ENCODE results near the gene CPNE7.
A peak's percentile ranks its signal among the peaks of the same experiment; 100 is the strongest.

The CPNE7 gene

DNA sequence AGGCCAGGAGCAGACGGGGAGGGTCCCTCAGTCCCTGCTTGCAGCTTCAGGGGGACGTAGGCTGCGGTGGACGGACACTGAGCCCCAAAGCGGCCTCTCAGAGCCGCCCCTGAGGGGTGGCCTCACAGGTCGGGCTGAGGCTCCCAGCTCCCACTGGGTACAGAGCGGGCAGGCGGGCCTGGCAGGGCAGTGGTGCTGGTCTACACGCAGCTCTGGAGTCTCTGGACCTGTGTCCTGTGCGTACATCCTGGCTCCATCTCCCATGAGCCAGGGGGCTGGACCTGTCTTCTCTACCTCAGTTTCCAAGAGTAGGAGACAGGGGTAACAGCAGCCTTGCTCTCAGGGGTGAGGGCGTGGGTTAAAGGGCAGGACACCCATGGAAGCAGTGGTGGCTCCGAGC is 39.6 kb downstream of the CPNE7 start:
- ChIA-PET CTCF (interaction anchor here (0.6 to 2.2 kb wide), 13 partner anchors 8 to 197 kb away, joined by 3 to 11 read pairs (median 3); partner anchors contain the start of gene CPNE7), POLR2A (no interaction called here)
- Histone ChIP-seq H3K4me1 (ENCODE audit: control extremely low read depth in 1 of 4, control insufficient read depth in 4 of 4, insufficient read depth in 4 of 4, low read length in 3 of 4) (peaks cover 0 to 16% (median 10%) of the 10 kb centered on the region in 4 experiments), H3K36me3 (ENCODE audit: control insufficient read depth in 4 of 4, insufficient read depth in 4 of 4, low read length in 3 of 4) (no peaks in the 10 kb centered on the region), H3K27ac (ENCODE audit: insufficient read depth in 1 of 2, low read depth in 1 of 2, low read length in 2 of 2, poor library complexity in 1 of 2, severe bottlenecking in 2 of 2) (no peak overlapping the region), H3K27me3 (replicated peaks in 2 of 5; ENCODE audit: control insufficient read depth in 4 of 5, insufficient read depth in 5 of 5, low read length in 4 of 5) (no peaks in the 10 kb centered on the region), H3K4me3 (ENCODE audit: control insufficient read depth in 1 of 7, extremely low read depth in 1 of 7, insufficient read depth in 4 of 7, low read depth in 2 of 7, low read length in 6 of 7) (no peak overlapping the region), H3K9me3 (ENCODE audit: control extremely low read depth in 1 of 5, control insufficient read depth in 4 of 5, insufficient read depth in 2 of 5, low read depth in 1 of 5, low read length in 4 of 5) (no peaks in the 10 kb centered on the region)
- DNase-seq, result no peak
- WGBS (ENCODE audit: insufficient coverage), result 83% methylated on average over 11 of the region's 13 CpGs

DNA sequence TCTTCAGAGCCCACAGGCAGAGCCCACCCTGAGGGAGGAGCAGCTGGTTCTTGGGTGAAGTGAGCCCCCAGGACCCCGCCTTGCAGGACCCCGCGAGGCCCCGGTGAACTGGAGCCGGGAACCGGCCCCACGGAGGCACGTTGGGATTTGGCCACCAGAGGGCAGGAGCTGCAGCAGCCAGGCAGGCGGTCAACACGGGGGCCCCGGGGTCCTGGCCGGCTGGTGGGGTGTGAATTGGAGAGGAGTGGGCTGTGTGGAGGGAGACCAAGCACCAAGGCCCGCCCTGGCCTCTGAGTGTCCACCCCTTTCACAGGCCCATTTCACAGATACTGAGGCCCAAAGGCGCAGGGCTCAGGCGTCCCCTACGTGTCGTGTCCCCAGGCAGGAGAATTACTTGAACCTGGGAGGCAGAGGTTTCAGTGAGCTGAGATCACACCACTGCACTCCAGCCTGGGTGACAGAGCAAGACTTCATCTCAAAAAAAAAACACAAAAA is 40.1 kb downstream of the CPNE7 start:
- Histone ChIP-seq H3K9me3 (ENCODE audit: control extremely low read depth in 1 of 5, control insufficient read depth in 4 of 5, insufficient read depth in 2 of 5, low read depth in 1 of 5, low read length in 4 of 5) (no peaks in the 10 kb centered on the region), H3K4me3 (ENCODE audit: control insufficient read depth in 1 of 7, extremely low read depth in 1 of 7, insufficient read depth in 4 of 7, low read depth in 2 of 7, low read length in 6 of 7) (no peak overlapping the region), H3K4me1 (ENCODE audit: control extremely low read depth in 1 of 4, control insufficient read depth in 4 of 4, insufficient read depth in 4 of 4, low read length in 3 of 4) (peaks cover 0 to 16% (median 10%) of the 10 kb centered on the region in 4 experiments), H3K36me3 (ENCODE audit: control insufficient read depth in 4 of 4, insufficient read depth in 4 of 4, low read length in 3 of 4) (no peaks in the 10 kb centered on the region), H3K27ac (ENCODE audit: insufficient read depth in 1 of 2, low read depth in 1 of 2, low read length in 2 of 2, poor library complexity in 1 of 2, severe bottlenecking in 2 of 2) (no peak overlapping the region), H3K27me3 (replicated peaks in 2 of 5; ENCODE audit: control insufficient read depth in 4 of 5, insufficient read depth in 5 of 5, low read length in 4 of 5) (no peaks in the 10 kb centered on the region)
- POLR2A ChIA-PET, result no interaction called here
- CTCF ChIA-PET, result interaction anchor here (1.0 to 2.2 kb wide), 10 partner anchors 8 to 110 kb away, joined by 3 to 11 read pairs (median 4); partner anchors contain the start of gene CPNE7
- 81% methylated on average over 5 of the region's 17 CpGs for WGBS (ENCODE audit: insufficient coverage)
- peak in 2 of 3 donors; percentile 28 to 32 for DNase-seq

- H3K36me3 ChIP-seq (ENCODE audit: control insufficient read depth in 4 of 4, insufficient read depth in 4 of 4, low read length in 3 of 4), result no peaks in the 10 kb centered on the region
- POLR2A ChIA-PET, result no interaction called here
- CTCF ChIA-PET, result interaction anchor here (1.0 to 1.2 kb wide), 2 partner anchors 17 to 177 kb away, joined by 3 read pairs; no protein-coding TSS in a partner anchor
- H3K4me1 ChIP-seq (ENCODE audit: control extremely low read depth in 1 of 4, control insufficient read depth in 4 of 4, insufficient read depth in 4 of 4, low read length in 3 of 4), result peaks cover 0 to 16% (median 10%) of the 10 kb centered on the region in 4 experiments
- H3K27me3 ChIP-seq (replicated peaks in 2 of 5; ENCODE audit: control insufficient read depth in 4 of 5, insufficient read depth in 5 of 5, low read length in 4 of 5), result no peaks in the 10 kb centered on the region
- no peak overlapping the region for H3K4me3 ChIP-seq (ENCODE audit: control insufficient read depth in 1 of 7, extremely low read depth in 1 of 7, insufficient read depth in 4 of 7, low read depth in 2 of 7, low read length in 6 of 7)
- no peak for DNase-seq
- H3K9me3 ChIP-seq (ENCODE audit: control extremely low read depth in 1 of 5, control insufficient read depth in 4 of 5, insufficient read depth in 2 of 5, low read depth in 1 of 5, low read length in 4 of 5), result no peaks in the 10 kb centered on the region
- 70% methylated on average over 13 of the region's 20 CpGs for WGBS (ENCODE audit: insufficient coverage)
- H3K27ac ChIP-seq (ENCODE audit: insufficient read depth in 1 of 2, low read depth in 1 of 2, low read length in 2 of 2, poor library complexity in 1 of 2, severe bottlenecking in 2 of 2), result no peak overlapping the region
Observed at GRCh38 chr16:89616623-89617022, 41.1 kb downstream of the CPNE7 start.

DNA sequence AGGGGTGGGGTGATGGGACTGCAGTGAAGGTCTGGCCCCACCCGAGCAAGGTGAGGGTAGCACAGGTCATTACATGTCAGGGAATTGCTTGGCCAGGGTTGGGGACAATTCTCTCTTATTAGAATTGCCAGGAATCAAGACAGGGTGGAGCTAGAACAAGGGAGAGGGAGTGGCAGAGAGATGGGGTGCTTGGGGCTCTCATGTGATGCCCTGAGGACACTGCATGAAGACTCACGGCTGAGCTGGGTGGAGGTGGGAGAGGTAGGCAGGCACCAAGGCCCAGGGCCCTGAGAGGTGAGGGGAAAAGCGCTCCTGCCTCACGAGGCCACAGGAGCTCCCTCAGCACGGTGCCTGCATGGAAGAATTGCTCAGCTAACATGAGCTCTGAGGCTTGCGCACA is 41.5 kb downstream of the CPNE7 start:
- H3K27ac ChIP-seq (ENCODE audit: insufficient read depth in 1 of 2, low read depth in 1 of 2, low read length in 2 of 2, poor library complexity in 1 of 2, severe bottlenecking in 2 of 2), result no peak overlapping the region
- no peaks in the 10 kb centered on the region for H3K36me3 ChIP-seq (ENCODE audit: control insufficient read depth in 4 of 4, insufficient read depth in 4 of 4, low read length in 3 of 4)
- H3K9me3 ChIP-seq (ENCODE audit: control extremely low read depth in 1 of 5, control insufficient read depth in 4 of 5, insufficient read depth in 2 of 5, low read depth in 1 of 5, low read length in 4 of 5), result no peaks in the 10 kb centered on the region
- no peak overlapping the region for H3K4me3 ChIP-seq (ENCODE audit: control insufficient read depth in 1 of 7, extremely low read depth in 1 of 7, insufficient read depth in 4 of 7, low read depth in 2 of 7, low read length in 6 of 7)
- CTCF ChIA-PET, result interaction anchor here (1.0 to 1.2 kb wide), 2 partner anchors 17 to 176 kb away, joined by 3 read pairs; no protein-coding TSS in a partner anchor
- WGBS (ENCODE audit: insufficient coverage), result 74% methylated on average over 6 of the region's 6 CpGs
- DNase-seq, result no peak
- peaks cover 0 to 16% (median 10%) of the 10 kb centered on the region in 4 experiments for H3K4me1 ChIP-seq (ENCODE audit: control extremely low read depth in 1 of 4, control insufficient read depth in 4 of 4, insufficient read depth in 4 of 4, low read length in 3 of 4)
- no peaks in the 10 kb centered on the region for H3K27me3 ChIP-seq (replicated peaks in 2 of 5; ENCODE audit: control insufficient read depth in 4 of 5, insufficient read depth in 5 of 5, low read length in 4 of 5)
- POLR2A ChIA-PET, result no interaction called here

DNA sequence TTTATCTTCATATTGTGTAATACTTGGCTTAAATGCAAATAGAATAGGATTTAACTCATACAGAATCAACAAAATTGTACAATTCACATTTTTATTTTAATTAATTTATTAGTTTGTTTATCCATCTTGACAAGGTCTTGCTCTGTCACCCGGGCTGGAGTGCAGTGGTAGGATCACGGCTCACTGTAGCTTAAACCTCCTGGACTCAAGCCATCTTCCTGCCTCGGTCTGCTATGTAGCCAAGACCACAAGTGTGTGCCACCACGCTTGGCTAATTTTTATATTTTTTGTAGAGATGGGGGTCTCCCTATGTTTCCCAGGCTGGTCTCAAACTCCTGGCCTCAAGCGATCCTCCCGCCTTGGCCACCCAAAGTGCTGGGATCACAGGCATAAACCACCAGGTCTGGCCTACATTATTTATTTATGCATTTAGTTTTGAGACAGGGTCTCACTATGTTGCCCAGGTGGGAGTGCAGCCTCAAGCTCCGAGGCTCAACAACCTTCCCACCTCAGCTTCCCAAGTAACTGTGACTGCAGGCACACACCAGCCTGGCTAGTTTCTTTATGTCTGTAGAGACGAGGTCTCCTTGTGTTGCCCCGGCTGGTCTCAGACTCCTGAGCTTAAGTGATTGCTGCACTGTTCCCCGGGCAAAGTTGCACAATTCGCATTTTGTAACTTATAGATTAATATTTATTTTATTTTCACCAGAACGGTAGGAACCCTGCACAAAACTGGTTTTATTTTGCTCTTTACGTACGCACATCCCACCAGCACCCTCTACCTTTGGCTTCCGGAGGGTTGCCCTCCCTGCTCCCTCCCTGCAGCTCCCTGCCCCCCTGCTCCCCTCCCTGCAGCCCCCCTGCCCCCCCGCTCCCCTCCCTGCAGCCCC is 42.8 kb downstream of the CPNE7 start:
- Histone ChIP-seq H3K27me3 (replicated peaks in 2 of 5; ENCODE audit: control insufficient read depth in 4 of 5, insufficient read depth in 5 of 5, low read length in 4 of 5) (peaks cover 0 to 8% (median 5%) of the 10 kb centered on the region in 5 experiments), H3K4me1 (ENCODE audit: control extremely low read depth in 1 of 4, control insufficient read depth in 4 of 4, insufficient read depth in 4 of 4, low read length in 3 of 4) (peaks cover 0 to 8% (median 3%) of the 10 kb centered on the region in 4 experiments), H3K9me3 (ENCODE audit: control extremely low read depth in 1 of 5, control insufficient read depth in 4 of 5, insufficient read depth in 2 of 5, low read depth in 1 of 5, low read length in 4 of 5) (no peaks in the 10 kb centered on the region), H3K27ac (ENCODE audit: insufficient read depth in 1 of 2, low read depth in 1 of 2, low read length in 2 of 2, poor library complexity in 1 of 2, severe bottlenecking in 2 of 2) (no peak overlapping the region), H3K36me3 (ENCODE audit: control insufficient read depth in 4 of 4, insufficient read depth in 4 of 4, low read length in 3 of 4) (no peaks in the 10 kb centered on the region), H3K4me3 (ENCODE audit: control insufficient read depth in 1 of 7, extremely low read depth in 1 of 7, insufficient read depth in 4 of 7, low read depth in 2 of 7, low read length in 6 of 7) (no peak overlapping the region)
- ChIA-PET CTCF (interaction anchor here (0.7 to 1.4 kb wide), 3 partner anchors 13 to 16 kb away, joined by 3 read pairs; no protein-coding TSS in a partner anchor), POLR2A (no interaction called here)
- no peak for DNase-seq
- 79% methylated on average over 9 of the region's 16 CpGs for WGBS (ENCODE audit: insufficient coverage)

GRCh38 chr16:89619840-89620239 is 44.3 kb downstream of the CPNE7 start:
- POLR2A ChIA-PET, result no interaction called here
- CTCF ChIA-PET, result no interaction called here
- Histone ChIP-seq H3K9me3 (ENCODE audit: control extremely low read depth in 1 of 5, control insufficient read depth in 4 of 5, insufficient read depth in 2 of 5, low read depth in 1 of 5, low read length in 4 of 5) (no peaks in the 10 kb centered on the region), H3K4me1 (ENCODE audit: control extremely low read depth in 1 of 4, control insufficient read depth in 4 of 4, insufficient read depth in 4 of 4, low read length in 3 of 4) (no peaks in the 10 kb centered on the region), H3K4me3 (ENCODE audit: control insufficient read depth in 1 of 7, extremely low read depth in 1 of 7, insufficient read depth in 4 of 7, low read depth in 2 of 7, low read length in 6 of 7) (no peak overlapping the region), H3K27ac (ENCODE audit: insufficient read depth in 1 of 2, low read depth in 1 of 2, low read length in 2 of 2, poor library complexity in 1 of 2, severe bottlenecking in 2 of 2) (no peak overlapping the region), H3K36me3 (ENCODE audit: control insufficient read depth in 4 of 4, insufficient read depth in 4 of 4, low read length in 3 of 4) (no peaks in the 10 kb centered on the region), H3K27me3 (replicated peaks in 2 of 5; ENCODE audit: control insufficient read depth in 4 of 5, insufficient read depth in 5 of 5, low read length in 4 of 5) (peaks cover 0 to 20% (median 10%) of the 10 kb centered on the region in 5 experiments)
- WGBS (ENCODE audit: insufficient coverage), result 100% methylated on average over 10 of the region's 12 CpGs
- DNase-seq, result no peak

- ChIA-PET POLR2A (no interaction called here), CTCF (no interaction called here)
- Histone ChIP-seq H3K4me1 (ENCODE audit: control extremely low read depth in 1 of 4, control insufficient read depth in 4 of 4, insufficient read depth in 4 of 4, low read length in 3 of 4) (no peaks in the 10 kb centered on the region), H3K4me3 (ENCODE audit: control insufficient read depth in 1 of 7, extremely low read depth in 1 of 7, insufficient read depth in 4 of 7, low read depth in 2 of 7, low read length in 6 of 7) (no peak overlapping the region), H3K27ac (ENCODE audit: insufficient read depth in 1 of 2, low read depth in 1 of 2, low read length in 2 of 2, poor library complexity in 1 of 2, severe bottlenecking in 2 of 2) (no peak overlapping the region), H3K36me3 (ENCODE audit: control insufficient read depth in 4 of 4, insufficient read depth in 4 of 4, low read length in 3 of 4) (no peaks in the 10 kb centered on the region), H3K27me3 (replicated peaks in 2 of 5; ENCODE audit: control insufficient read depth in 4 of 5, insufficient read depth in 5 of 5, low read length in 4 of 5) (peaks cover 0 to 24% (median 10%) of the 10 kb centered on the region in 5 experiments), H3K9me3 (ENCODE audit: control extremely low read depth in 1 of 5, control insufficient read depth in 4 of 5, insufficient read depth in 2 of 5, low read depth in 1 of 5, low read length in 4 of 5) (no peaks in the 10 kb centered on the region)
- no peak for DNase-seq
- WGBS (ENCODE audit: insufficient coverage), result 95% methylated on average over 15 of the region's 16 CpGs
Observed at GRCh38 chr16:89620406-89620841, 44.9 kb downstream of the CPNE7 start.
